GM21529 (cell line): Measurements from ENCODE around the gene KCTD6.
A peak's percentile ranks its signal among the peaks of the same experiment; 100 is the strongest.
"Not testable (repeated sequence)": the region's sequence is repeated elsewhere in the genome, so short reads cannot be mapped to it uniquely, and the experiment has no call there.

Source experiments
- ATAC-seq: cut with Tn5 transposase; IDR thresholded peaks from one replicate; pipeline ENCODE4 v1.9.1; 2021; ENCODE audit not compliant: unreplicated experiment

KCTD6 gene

GRCh38 chr3:58522759-58523425, 31.0 kb downstream of the KCTD6 start:
- no peak for ATAC-seq

DNA sequence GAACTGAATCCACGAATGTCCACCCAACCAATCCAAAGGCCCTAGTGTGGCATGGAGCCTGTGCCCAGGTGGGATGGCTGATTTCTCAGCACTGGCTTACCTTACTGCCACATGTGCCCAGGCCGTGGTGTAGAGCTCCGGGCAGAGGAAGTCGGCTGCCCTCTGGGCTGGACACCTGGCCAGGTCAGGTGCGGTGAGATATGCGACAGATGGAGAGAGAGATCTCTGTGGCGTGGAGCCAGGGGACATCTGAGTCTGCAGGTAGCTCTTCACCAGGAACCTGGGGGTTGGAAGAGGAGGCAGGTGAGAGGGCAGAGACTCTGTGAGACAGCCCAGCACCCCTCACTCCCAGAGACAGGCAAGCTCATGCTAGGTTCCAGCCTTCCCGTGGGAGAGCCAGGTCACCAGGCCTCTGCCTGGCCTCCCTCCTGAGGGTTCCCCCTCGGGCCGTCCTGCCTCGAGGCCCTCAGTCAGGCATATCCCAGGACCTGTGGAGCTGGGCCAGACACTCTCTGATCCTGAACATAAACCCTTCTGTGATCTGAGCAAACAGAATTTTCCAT, 32.5 kb downstream of the KCTD6 start:
- no peak for ATAC-seq

DNA sequence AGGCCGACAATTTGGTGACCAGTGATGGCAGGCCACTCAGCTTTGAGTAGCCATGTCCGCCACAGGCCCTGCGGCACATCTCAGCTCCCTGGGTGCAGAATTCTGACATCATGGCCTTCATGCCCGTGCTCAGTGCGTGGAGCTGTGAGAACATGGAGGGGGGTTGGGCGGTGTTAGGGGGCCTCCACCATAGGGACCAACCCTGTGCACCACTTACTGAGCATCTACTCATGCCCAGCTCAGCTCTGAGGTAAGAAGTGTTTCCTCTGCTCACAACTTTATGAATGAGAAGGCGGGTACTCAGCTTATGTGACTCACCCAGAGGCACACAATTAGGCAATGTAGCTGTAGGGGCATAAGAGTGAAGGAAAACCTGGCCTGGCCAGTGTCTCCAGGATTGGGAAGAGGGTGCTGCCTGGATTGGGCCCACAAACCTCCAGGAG, 34.6 kb downstream of the KCTD6 start:
- no peak for ATAC-seq

- not testable (repeated sequence) for ATAC-seq
Observed at GRCh38 chr3:58527440-58527839, 35.5 kb downstream of the KCTD6 start.

GRCh38 chr3:58528629-58529028, 36.7 kb downstream of the KCTD6 start:
- ATAC-seq: no peak

GRCh38 chr3:58529516-58530353, 37.8 kb downstream of the KCTD6 start:
- no peak for ATAC-seq

DNA sequence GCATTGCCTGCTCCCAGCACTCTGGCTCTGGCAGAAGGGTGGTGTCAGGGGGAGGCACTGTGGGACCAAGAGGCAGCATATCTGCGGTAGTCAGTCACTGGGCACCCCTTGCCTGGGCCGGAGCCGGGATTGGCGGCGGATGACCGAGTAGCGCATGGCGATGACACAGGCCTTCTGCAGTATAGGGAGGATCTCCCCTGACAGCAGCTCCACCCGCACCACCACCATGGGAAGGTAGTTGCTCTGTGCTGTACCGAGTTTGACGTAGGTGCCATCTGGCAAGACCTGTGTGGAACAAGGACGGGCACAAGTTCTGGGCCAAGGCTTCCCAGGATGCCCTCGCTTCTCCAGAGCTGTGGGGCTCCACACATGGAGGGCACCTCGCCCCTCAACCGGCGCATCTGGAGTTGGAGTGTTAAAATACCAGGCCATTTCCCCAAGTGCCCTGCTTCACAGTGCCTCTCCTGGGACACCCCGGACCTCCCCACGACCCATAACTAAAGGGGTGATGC, 38.5 kb downstream of the KCTD6 start:
- ATAC-seq: no peak

DNA sequence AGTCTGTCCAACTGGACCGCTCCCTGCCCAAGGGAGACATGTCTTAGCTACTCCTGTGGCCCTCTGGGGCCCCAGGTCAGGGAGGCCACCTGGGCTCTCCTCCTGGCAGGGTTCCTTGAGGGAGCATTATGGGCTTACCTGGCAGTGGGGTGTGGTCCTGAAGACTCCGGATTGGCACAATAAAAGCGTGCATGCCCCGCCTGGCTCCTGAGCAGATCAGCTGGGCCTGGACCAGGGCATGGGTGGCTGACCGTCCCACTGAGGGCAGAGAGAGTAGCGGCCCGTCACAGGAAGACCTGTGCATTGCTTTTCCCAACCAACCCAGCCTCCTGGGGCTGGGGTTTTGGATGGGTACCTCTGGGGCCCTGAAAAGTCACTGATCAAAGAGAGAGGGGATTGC, 39.7 kb downstream of the KCTD6 start:
- ATAC-seq: no peak

- no peak for ATAC-seq
Observed at GRCh38 chr3:58531956-58532355, 40.1 kb downstream of the KCTD6 start.

GRCh38 chr3:58532794-58533220, 40.9 kb downstream of the KCTD6 start:
- ATAC-seq: peak; percentile 93

DNA sequence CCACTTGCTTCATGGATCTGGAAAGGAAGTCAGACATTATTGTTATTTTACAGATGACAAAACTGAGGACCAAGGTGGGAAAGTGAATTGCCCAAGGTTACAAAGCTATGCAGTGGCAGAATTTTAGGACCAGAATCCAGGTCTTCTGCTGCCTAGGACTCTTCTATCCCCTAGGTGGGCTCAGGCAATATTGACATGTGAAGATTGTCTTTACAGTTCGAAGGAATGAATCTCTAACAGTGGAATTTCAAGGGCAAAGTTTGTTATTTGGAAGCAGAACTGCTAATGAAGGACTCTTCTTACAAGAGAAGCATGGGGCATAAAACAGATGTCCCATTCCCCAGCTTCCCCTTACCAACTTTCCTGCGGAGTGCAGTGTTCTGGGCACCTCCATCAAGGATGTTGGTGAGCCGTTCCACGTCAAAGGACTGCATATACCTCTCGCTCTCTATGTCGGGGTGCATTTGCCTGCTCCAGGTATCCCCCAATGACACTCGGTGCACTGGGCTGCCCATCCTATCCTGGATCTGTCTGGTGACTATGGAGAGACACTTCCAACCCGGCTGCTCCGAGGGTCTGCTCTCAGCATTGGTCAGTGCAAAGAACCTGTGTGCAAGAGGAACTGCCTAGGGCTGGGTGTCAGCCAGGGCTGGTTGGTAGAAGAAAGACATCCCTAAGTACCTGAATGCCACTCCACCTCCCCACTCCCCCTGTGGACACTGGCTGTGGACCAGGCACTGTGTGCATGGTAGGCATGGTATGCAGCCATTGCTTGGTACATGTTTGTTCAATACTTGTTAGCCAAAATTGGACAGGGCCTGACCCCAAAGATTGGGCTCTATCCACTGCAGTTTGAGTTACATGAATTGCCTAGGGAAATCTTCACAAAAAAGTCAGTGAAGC, 42.9 kb downstream of the KCTD6 start:
- ATAC-seq: no peak

- no peak for ATAC-seq
Observed at GRCh38 chr3:58535531-58536500, 43.9 kb downstream of the KCTD6 start.

GRCh38 chr3:58536501-58537411, 44.9 kb downstream of the KCTD6 start, which contains the start of gene ACOX2:
ACOX2 (minus strand) TSS chr3:58537190; CDS start chr3:58535106, 2,084 bp downstream.
- no peak for ATAC-seq

DNA sequence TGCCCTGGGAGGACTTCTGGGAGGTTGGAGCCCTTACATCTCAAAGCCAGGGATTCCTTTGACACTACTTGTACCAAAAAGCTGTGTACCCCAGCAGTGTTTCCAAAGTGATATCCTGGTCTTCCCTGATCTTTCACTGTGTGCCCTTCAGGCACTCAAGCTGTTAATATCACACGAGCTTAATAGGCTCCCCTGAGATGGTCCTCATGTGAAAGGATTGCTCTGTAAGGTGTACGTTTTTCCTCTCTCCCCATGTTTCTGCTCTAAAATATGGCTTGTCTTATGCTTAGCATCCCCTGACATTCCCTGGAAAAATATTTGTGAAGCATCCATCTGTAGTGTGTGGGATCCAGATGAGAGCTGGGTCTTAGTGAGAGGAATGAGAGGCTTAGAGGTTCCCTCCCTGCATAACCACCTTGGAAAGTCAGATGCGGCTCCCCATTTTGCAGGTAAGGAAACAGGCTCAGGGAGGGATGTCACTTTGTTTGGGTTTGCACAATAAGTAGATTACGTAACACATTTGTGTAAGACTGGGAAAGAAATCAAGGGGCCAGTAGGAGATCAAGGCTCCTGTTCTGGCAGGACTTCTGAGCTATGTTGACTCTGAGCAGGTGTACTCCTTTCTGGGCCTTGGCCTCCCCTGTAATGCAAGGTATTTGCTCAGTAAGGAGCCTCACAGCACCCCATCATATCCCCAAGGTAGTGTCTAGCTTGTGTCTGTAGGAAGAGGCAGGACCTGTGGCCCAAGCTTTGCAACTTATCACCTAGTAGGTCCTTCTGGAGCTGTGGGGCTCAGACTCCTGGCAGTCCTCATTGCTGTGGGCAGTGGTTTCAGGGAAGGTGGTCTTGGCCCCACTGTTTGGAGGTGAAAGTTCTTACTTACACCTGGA, 45.8 kb downstream of the KCTD6 start:
- no peak for ATAC-seq

GRCh38 chr3:58539626-58540025, 47.7 kb downstream of the KCTD6 start:
- no peak for ATAC-seq

- ATAC-seq: no peak
Observed at GRCh38 chr3:58540176-58540858, 48.4 kb downstream of the KCTD6 start.

GRCh38 chr3:58544541-58544940, 52.6 kb downstream of the KCTD6 start:
- no peak for ATAC-seq
